Measurements from ENCODE around the gene FANCB.

DNA sequence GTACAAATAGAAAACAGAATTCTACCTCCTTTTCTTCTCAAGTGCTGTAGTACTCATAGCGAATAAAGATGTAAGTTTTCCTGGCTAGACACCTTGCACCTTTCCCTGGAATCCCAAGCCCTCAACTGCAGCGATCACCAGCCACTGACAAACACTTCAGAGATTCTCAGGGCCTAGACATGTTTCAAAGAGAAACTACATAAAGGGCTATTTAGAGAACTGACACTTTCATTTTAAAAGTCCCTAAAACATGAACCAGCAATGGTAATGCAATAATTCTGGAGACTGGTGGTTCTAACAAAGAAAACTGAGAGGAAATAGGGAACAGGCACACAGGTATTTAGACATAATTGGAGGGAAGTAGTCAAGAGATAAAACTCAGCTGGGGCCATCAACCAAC is 35.7 kb downstream of the FANCB start:
- TF ChIP-seq EZH2phosphoT487 (IDR thresholded peaks at IDR 0.05; ENCODE audit: low read length) (no peak), CTCF (IDR thresholded peaks at IDR 0.05; ENCODE audit: low read length) (no peak)

Measured in MM.1S (cell line).